Cortex of kidney (tissue), 1 donor: ENCODE data around the gene PLCB2.

Experiments used
- DNase-seq: peaks from one replicate; lab custom pipeline; 2025; lab: John Stamatoyannopoulos, UW

The PLCB2 gene

DNA sequence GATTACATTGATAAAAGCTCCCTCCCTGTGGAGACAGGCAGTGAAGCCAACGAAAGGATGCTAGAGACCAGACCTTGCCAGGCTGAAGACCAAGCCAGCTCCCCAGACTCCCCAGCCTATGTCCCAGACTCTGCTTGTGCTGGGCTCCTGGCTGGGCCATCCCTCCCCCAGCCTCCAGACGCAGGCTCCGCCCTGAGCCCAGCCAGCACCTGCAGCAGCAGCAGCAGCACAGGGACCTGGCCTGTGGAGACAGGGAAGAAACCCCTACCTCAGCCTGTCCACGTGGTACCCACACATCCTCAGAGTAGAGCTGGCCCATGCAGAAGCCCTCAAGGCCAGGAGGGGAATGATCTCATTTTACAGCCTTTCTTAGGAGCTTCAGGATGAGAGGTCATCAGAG is 38.1 kb downstream of the PLCB2 start:
- no peak for DNase-seq

GRCh38 chr15:40267670-40268069 is 40.1 kb downstream of the PLCB2 start:
- DNase-seq = no peak

DNA sequence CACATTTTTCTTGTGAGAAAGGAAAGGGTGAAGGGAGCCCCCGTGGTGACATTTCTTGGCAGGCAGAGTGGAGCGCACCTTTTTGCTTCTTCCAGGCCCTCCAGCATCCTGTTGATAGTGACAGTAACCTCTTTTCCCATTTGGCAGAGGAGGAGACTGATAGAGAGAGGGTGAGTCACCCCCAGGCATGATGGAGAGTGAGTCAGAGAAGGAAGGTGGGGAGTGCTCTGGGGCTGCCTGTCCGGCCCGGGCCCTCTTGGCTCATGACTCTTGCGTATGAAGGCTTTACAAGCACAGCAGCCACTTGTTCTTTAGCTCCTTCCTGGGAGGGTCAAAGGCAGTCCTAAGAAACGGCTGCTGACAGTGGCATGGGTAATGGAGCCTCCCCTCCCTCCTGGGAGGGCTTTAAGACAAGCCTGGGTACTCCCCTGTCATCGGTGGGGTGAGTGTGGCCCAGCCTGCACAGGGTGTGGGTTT is 40.9 kb downstream of the PLCB2 start:
- no peak for DNase-seq

- DNase-seq = no peak
Measured at GRCh38 chr15:40265875-40266274, 41.9 kb downstream of the PLCB2 start.

- DNase-seq = no peak
Measured at GRCh38 chr15:40265355-40265754, 42.4 kb downstream of the PLCB2 start.

DNA sequence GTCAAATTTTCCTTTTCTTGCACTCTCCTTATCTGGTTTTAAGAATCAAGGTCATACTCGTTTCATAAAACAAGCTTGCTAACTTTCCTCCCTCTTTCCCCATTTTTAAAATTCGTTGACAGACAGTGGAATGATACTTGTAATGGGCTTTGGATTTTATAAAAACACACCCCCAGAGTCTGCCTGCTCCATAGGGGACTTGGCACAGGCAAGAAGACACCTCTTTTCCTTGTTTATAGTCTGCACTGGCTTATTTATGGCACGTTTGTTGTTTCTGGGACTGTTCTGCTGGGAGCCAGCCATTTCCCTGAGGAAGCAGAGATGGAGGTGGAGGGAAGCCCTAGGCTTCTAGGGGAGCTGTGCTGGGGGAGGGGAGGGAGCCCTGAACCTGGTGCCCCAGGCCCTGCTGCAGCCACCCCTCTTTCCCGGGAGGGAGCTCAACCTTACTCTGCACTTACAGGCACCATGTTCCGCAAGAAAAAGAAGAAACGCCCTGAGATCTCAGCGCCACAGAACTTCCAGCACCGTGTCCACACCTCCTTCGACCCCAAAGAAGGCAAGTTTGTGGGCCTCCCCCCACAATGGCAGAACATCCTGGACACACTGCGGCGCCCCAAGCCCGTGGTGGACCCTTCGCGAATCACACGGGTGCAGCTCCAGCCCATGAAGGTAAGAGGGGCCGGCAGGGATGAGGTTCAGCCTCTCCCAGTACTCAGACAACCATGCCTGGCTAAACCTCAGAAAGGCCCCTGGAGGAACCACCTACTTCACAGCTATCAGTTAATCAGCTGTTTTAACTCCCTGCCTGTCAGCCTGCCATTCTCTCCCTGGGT is 43.2 kb downstream of the PLCB2 start:
- DNase-seq = no peak

DNA sequence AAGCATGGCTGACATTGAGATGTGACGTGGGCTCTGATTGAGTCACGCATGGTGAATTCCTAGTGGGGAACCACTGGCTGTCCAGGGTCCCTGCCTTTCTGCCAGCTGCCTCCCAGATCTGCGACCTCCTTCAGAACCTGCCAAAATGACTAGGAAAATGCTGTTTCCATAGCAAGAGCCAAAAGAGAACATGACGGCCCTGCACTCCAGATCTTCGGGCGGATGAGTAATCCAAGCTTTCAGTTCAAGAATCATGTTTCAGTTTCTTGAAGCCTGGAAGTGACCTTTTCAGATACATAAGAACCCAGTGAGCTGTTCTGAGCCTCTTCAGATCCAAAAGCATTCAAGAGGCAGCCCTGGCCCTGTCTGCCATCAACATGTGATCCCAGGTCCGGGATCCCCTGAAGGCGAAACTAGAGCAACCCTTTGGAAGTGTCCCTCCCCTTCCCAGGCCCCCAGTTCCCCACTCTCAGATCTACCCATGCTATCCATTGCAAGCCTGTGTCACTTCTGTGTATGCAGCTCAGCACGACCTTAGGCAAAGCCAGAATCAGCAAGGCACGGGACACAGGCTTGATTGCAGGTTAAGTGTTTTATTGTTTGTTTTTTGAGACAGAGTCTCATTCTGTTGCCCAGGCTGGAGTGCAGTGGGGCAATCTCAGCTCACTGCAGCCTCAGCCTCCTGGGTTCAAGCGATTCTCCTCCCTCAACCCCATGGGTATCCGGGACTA is 44.5 kb downstream of the PLCB2 start:
- no peak for DNase-seq

GRCh38 chr15:40259021-40259420 is 48.7 kb downstream of the PLCB2 start:
- no peak for DNase-seq

- no peak for DNase-seq
Measured at GRCh38 chr15:40258544-40258943, 49.2 kb downstream of the PLCB2 start.

DNA sequence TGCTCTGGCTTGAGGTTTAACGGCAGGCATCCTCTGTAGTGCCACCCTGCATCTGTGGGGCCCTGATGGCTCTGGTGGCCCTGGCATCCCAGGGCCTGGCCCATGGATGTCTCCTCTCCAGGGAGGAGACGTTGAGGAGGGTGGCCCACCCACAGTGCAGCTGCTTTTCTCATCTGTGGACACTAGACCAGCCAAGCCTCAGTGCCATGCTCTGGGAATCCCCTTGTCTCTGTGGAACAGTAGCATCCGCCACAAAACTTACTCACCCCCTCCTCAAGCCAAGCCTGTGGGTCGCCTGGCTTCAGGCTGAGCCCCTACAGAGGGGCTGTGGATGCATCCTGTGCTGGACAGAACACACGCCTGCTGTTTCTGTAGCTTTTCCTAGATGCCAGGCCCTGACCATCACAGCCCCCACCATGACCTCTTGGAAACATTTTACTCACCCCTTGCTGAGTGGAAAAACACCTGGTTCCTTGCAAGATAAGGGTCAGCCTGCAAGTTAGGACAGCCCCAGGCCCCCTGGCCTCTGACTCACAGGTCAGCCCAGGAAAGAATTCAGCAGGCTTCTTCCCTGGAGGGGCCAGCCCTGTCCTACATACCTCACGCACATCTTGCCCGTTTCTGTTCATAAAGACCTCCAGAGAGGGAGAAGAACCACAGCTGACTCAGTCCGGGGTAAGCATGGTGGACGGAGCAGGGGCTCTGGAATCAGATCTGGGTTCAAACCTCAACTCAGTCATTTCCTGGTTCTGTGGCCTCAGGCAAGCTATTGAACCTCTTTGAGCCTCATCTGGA is 49.9 kb downstream of the PLCB2 start:
- DNase-seq = no peak

DNA sequence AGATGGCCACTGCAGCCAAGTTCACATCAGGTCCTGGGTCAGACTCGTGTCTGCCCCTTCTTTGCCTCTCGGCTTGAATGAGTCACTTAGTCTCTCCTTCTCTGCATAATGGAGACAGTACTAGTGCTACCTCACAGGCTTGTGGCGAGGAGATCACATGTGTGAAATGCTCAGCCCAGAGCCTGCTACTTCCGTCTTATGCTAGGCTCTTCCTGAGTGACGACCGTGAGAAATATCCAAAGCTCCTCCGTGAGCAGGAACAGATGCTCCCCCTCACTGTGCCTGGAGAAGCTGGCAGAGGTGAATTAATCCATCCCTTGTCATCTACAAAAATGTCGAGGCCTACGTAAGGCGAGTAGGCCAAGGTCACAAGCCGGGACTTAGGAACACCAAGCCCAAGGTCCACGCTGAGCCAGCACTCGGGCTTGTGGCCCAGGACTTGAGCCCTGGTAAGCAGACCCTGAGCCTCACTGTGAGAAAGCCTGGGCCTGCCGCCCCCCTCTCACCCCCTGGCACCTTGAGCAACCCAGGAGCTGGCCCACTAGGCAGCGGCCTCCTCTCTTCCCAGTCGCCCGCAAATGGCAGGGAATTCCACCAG is 51.0 kb downstream of the PLCB2 start:
- no peak for DNase-seq

- no peak for DNase-seq
Measured at GRCh38 chr15:40255033-40255432, 52.7 kb downstream of the PLCB2 start.

DNA sequence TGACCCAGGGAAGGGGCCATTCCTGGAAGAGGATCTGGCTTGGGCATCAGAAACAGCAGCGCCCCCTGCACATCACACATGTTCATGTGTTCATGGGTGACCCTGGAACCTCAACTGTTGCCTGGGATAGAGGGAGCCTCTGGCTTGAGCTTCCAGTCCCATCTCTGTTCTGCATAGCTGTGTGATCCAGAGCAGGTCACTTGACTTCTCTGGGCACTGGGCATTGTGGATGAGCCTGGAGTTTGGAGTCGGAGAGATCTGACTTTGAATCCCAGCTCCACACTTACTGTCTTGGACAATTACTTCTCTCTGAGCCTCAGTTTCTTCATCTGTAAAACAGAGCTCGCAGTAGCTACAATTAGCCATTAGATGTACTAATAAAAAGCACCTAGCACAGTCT is 53.3 kb downstream of the PLCB2 start:
- DNase-seq = no peak

- DNase-seq = no peak
Measured at GRCh38 chr15:40253167-40253790, 54.5 kb downstream of the PLCB2 start.

GRCh38 chr15:40252438-40253166 is 55.1 kb downstream of the PLCB2 start:
- no peak for DNase-seq

DNA sequence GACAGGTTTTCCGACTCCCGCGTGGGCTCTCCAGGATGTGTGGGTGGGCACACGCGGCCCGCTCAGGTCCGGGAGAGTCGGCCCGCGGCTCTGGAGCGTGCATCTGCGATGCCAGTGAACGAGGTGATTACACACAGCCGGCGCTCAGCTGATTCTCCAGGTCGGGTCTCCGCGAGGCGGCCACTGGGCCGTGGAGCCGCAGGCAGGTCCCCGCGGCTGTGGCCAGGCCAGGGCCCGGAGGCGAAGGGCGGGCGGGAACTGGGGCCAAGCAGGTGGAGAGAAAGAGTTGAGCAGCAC is 55.6 kb downstream of the PLCB2 start:
- DNase-seq = no peak

- no peak for DNase-seq
Measured at GRCh38 chr15:40251486-40252140, 56.1 kb downstream of the PLCB2 start.

- no peak for DNase-seq
Measured at GRCh38 chr15:40250771-40251483, 56.8 kb downstream of the PLCB2 start.

- no peak for DNase-seq
Measured at GRCh38 chr15:40250304-40250656, 57.5 kb downstream of the PLCB2 start.
